Esophagus muscularis mucosa (tissue), 4 donors: ENCODE results near the gene GBGT1. TPM values are rescaled to one million over a fixed set of nuclear protein-coding genes. Genes with fewer than 3 reads are reported as not detected.

ENCODE experiments used
- DNase-seq: peaks from one replicate; pipeline ENCODE4 v3.0.0-alpha.2; 2017; ENCODE audit errors: extremely low spot score
- H3K27ac ChIP-seq, 4 donors: fragments of 200-600 bp; sonication (generic); replicated peaks in 1 of 4; 1 replicate in 3 of 4; 2 replicates in 1 of 4; pipeline ENCODE4 v1.5.1; 2016 to 2019; ENCODE audit warnings: mild to moderate bottlenecking in 1 of 4
- H3K27me3 ChIP-seq, 4 donors: fragments of 200-600 bp; sonication (generic); one replicate each; pipeline versions ENCODE4 v1.5.1 to v1.6.0; 2016 to 2019
- H3K36me3 ChIP-seq, 4 donors: fragments of 200-600 bp; sonication (generic); one replicate each; pipeline ENCODE4 v1.5.1; 2016 to 2019
- H3K4me1 ChIP-seq, 4 donors: fragments of 200-600 bp; sonication (generic); one replicate each; pipeline ENCODE4 v1.5.1; 2016 to 2019
- H3K4me3 ChIP-seq, 4 donors: fragments of 200-600 bp; sonication (generic); 1 replicate in 2 of 4; 2 replicates in 2 of 4; pipeline ENCODE4 v1.5.1; 2016 to 2019; ENCODE audit warnings: mild to moderate bottlenecking in 4 of 4, moderate library complexity in 1 of 4
- H3K9me3 ChIP-seq, 4 donors: fragments of 200-600 bp; sonication (generic); 1 replicate in 3 of 4; 2 replicates in 1 of 4; pipeline ENCODE4 v1.5.1; 2016 to 2019
- EP300 ChIP-seq: sonication (generic); formaldehyde crosslinking; IDR thresholded peaks from one replicate; pipeline ENCODE4 v1.6.1; 2017; ENCODE audit warnings: antibody characterized with exemption
- POLR2A ChIP-seq: fragments of 450-650 bp; IDR thresholded peaks from one replicate; pipeline ENCODE4 v1.6.1; 2017; ENCODE audit warnings: antibody characterized with exemption, moderate library complexity, mild to moderate bottlenecking, low read depth
- POLR2AphosphoS5 ChIP-seq, 2 donors: sonication (generic); formaldehyde crosslinking; IDR thresholded peaks; one replicate each; pipeline ENCODE4 v1.6.1; 2017; ENCODE audit warnings: antibody characterized with exemption in 2 of 2
- WGBS: methylation state at CpG from one replicate; pipeline ENCODE4 v1.1.5; 2018; 5-methylcytosine and 5-hydroxymethylcytosine counted together
- intact Hi-C: fragments of 100-400 bp; cut with DNase I; formaldehyde crosslinking; loops from one replicate; pipeline ENCODE4 v1.15.1; 2023
- total RNA-seq, 4 donors: library from RNA; depleted of rRNA; stranded (reverse); fragments of >200 nt; gene quantifications; one replicate each; pipeline versions ENCODE4 v1.1.0 to v1.2.1, GENCODE V29; 2016
- TF ChIP-seq, protein P1 (sequence below), 3 experiments: fragments of 200-600 bp in 2 of 3; fragments of 450-650 bp in 1 of 3; sonication (generic) in 2 of 3; IDR thresholded peaks; one replicate each; pipeline ENCODE4 v1.5.1; 2017 to 2019; ENCODE audit warnings: antibody characterized with exemption in 3 of 3, mild to moderate bottlenecking in 2 of 3, moderate library complexity in 1 of 3

GBGT1 gene
- total RNA-seq, 4 donors from 2014 or later, result 15.9 to 19.1 (median 17.5) TPM

DNA sequence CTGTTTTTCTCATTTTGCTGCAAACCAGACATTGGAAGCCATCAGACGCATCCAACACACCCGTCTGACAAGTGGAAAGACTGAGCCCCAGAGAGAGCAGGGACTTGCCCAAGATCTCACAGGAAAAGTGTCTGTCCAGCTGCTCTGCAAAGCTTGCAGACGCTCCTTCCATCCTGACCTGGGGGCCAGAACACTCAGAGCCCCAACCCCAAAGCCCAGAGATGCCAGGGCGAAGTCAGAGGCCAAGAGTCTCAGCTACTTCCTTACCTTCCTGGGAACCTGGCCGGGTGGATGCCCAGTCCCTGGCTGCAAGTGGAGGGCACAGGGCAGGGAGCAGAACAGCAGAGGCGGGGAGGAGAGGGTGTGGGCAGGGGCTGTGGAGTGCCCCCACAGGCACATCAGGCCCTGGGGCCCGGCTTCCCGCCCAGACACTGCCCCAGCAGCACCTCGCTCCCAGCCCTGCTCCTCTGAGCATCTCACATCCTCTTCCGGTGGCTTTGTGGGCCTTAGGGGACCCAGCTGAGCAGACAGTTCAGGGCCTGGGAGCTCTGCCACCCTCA is 32.9 kb downstream of the GBGT1 start:
- Histone ChIP-seq H3K4me3 (no peak overlapping the region), H3K27ac (peak overlapping the region in 2 of 4 donors; percentile 28 to 93), H3K36me3 (no peaks in the 10 kb centered on the region), H3K27me3 (no peaks in the 10 kb centered on the region), H3K4me1 (peaks cover 68 to 86% (median 82%) of the 10 kb centered on the region in 4 donors), H3K9me3 (no peaks in the 10 kb centered on the region)
- no peak for DNase-seq
- no peak for TF ChIP-seq POLR2AphosphoS5 (IDR thresholded peaks at IDR 0.05)
- TF ChIP-seq, protein P1, sequence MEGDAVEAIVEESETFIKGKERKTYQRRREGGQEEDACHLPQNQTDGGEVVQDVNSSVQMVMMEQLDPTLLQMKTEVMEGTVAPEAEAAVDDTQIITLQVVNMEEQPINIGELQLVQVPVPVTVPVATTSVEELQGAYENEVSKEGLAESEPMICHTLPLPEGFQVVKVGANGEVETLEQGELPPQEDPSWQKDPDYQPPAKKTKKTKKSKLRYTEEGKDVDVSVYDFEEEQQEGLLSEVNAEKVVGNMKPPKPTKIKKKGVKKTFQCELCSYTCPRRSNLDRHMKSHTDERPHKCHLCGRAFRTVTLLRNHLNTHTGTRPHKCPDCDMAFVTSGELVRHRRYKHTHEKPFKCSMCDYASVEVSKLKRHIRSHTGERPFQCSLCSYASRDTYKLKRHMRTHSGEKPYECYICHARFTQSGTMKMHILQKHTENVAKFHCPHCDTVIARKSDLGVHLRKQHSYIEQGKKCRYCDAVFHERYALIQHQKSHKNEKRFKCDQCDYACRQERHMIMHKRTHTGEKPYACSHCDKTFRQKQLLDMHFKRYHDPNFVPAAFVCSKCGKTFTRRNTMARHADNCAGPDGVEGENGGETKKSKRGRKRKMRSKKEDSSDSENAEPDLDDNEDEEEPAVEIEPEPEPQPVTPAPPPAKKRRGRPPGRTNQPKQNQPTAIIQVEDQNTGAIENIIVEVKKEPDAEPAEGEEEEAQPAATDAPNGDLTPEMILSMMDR (IDR thresholded peaks at IDR 0.05), result no peak
- no peak for TF ChIP-seq POLR2A
- no peak for TF ChIP-seq EP300
- intact Hi-C loops, result no loop called here
- 78% methylated on average over 5 of the region's 10 CpGs for WGBS

DNA sequence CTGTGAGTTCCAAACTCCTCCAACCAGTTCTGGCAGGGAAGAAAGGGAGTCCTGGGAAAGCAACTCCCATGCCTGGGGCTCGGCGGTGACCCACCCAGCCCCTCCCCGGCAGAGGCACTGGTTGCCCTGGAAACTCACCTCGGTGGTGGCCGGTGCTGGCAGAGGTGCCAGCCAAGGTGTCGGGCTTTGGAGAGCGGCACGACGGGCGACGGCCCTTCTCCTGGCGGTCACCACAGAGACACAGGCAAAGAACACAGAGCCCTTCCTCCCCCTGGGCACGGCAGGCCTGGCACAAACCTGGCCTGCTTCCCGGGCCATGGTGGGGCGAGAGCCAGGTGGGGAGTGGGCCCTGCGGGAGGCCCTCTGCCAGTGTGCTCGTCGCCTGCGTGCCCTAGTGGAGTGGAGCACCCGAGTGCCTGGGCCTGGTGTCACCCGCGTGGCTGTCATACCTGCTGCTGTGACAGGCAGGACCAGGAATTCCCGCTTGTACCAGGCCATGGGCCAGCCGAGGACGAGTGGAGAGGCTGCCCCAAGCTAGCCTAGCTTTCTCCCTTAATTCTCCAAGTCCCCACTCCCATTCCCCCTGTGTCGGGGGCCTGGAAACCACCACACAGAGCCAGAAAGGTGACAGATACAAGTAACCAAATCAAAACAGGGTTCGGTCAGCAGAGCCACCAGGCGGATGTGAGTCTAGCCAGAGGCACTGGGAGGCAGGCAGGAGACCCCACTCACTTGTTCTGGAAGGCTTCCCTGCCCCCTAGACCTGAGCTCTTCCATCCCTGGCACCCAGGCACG is 34.5 kb downstream of the GBGT1 start:
- Histone ChIP-seq H3K4me1 (peaks cover 61 to 84% (median 71%) of the 10 kb centered on the region in 4 donors), H3K9me3 (no peaks in the 10 kb centered on the region)
- intact Hi-C loops, result no loop called here

DNA sequence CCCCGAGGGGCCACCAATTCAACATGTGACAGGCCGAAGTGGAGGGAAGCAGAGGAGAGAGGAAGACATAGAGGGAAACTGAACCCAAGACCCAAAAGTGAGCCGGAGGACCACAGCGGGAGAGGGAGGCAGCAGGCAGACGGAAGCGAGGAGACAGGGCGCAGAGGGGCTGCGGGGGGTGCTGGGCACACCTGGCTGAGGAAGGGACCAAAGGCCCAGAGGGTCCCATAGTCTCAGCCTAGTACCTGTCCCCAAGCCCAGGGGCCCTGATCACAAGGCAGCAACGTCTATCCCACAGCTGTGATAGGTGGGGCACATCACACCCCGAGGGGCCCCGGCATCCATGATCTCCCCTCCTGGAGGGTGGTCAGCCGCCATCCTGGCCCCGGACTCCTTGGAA is 35.6 kb downstream of the GBGT1 start:
- intact Hi-C loops, result no loop called here
- Histone ChIP-seq H3K9me3 (no peaks in the 10 kb centered on the region), H3K27ac (peak overlapping the region in 1 of 4 donors; percentile 82), H3K4me1 (peaks cover 54 to 78% (median 64%) of the 10 kb centered on the region in 4 donors), H3K27me3 (no peaks in the 10 kb centered on the region), H3K4me3 (no peak overlapping the region), H3K36me3 (no peaks in the 10 kb centered on the region)
- 88% methylated on average over 9 of the region's 13 CpGs for WGBS
- TF ChIP-seq, protein P1 (IDR thresholded peaks at IDR 0.05), result no peak
- TF ChIP-seq POLR2A, result no peak
- no peak for TF ChIP-seq POLR2AphosphoS5 (IDR thresholded peaks at IDR 0.05)
- TF ChIP-seq EP300, result no peak
- no peak for DNase-seq

More for the DNA sequence above, 34.5 kb downstream of the GBGT1 start:
- no peak overlapping the region for H3K4me3 ChIP-seq
- H3K36me3 ChIP-seq, result no peaks in the 10 kb centered on the region
- H3K27me3 ChIP-seq, result no peaks in the 10 kb centered on the region
- 87% methylated on average over 7 of the region's 29 CpGs for WGBS
- TF ChIP-seq EP300, result no peak
- TF ChIP-seq, protein P1 (IDR thresholded peaks at IDR 0.05), result no peak
- no peak for TF ChIP-seq POLR2A
- no peak for TF ChIP-seq POLR2AphosphoS5 (IDR thresholded peaks at IDR 0.05)
- H3K27ac ChIP-seq, result no peak overlapping the region
- no peak for DNase-seq

DNA sequence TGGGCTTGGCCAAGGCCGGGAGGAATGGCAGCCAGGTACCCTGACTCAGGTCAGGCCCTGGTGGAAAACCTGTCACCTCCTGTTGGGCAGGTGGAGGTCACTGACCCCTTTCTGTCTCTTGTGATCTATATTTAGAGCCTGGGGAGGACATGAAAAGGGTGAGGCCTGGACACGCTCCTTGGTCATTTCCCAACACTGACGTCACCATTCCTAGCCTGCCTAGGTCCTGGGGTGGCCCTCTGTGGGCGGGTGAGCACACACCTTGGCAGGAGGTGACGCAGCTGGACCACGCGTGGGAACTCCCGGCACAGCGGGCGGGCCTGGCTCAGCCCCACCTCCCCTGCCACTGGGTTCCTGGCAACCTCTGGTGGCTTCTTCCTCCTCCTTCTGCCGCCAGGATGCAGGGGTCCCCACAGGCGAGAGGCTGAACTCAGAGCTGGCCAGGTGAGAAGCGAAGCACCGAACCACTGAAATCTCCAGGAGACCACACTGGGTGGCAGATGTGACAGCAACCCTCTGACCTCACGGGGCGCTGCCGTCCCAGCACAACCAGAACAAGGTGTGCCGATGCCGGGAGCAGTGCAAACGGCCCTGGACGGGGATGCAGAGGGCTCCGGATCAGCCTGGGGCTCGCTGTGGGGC is 36.3 kb downstream of the GBGT1 start:
- intact Hi-C loops, result no loop called here
- Histone ChIP-seq H3K27me3 (no peaks in the 10 kb centered on the region), H3K27ac (peak overlapping the region; percentile 52 to 82 (median 64)), H3K4me1 (peaks cover 54 to 78% (median 64%) of the 10 kb centered on the region in 4 donors), H3K4me3 (peak overlapping the region in 1 of 4 donors; percentile 41), H3K36me3 (no peaks in the 10 kb centered on the region), H3K9me3 (no peaks in the 10 kb centered on the region)
- 94% methylated on average over 11 of the region's 23 CpGs for WGBS
- TF ChIP-seq, protein P1 (IDR thresholded peaks at IDR 0.05), result no peak
- TF ChIP-seq POLR2AphosphoS5 (IDR thresholded peaks at IDR 0.05) (peak; percentile 34 to 39), POLR2A (no peak), EP300 (no peak)
- DNase-seq, result no peak
